GM20000 (cell line): ENCODE results near the gene ERN2.
"Not testable (repeated sequence)": the region's sequence is repeated elsewhere in the genome, so short reads cannot be mapped to it uniquely, and the experiment has no call there.

Experiments
- DNase-seq: peaks from one replicate; pipeline ENCODE4 v3.0.0; 2012; ENCODE audit warnings: low spot score
- TF ChIP-seq, protein P1 (sequence below): IDR thresholded peaks from 2 replicates; pipeline ENCODE4 v1.5.1; 2012; ENCODE audit warnings: mild to moderate bottlenecking, control low read depth; ENCODE audit errors: extremely low read depth, missing control alignments

ERN2 gene

DNA sequence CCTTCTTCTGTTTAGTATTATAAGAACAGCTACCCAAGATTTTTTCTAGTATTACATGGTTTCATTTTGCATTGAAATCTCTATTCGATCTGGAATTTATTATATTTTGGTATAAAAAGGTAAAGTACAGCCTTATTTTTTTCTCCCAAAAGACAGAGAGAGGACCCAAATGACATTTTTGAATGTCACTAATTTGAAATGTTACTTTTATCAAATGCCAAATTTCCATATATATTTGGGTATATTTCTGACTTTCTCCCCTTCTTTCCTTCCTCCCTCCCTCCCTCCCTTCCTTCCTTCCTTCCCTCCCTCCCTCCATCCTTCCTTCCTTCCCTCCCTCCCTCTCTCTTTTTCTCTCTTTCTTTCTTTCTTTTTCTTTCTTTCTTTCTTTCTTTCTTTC is 35.6 kb upstream of the ERN2 start:
- no peak for DNase-seq
- TF ChIP-seq, protein P1, sequence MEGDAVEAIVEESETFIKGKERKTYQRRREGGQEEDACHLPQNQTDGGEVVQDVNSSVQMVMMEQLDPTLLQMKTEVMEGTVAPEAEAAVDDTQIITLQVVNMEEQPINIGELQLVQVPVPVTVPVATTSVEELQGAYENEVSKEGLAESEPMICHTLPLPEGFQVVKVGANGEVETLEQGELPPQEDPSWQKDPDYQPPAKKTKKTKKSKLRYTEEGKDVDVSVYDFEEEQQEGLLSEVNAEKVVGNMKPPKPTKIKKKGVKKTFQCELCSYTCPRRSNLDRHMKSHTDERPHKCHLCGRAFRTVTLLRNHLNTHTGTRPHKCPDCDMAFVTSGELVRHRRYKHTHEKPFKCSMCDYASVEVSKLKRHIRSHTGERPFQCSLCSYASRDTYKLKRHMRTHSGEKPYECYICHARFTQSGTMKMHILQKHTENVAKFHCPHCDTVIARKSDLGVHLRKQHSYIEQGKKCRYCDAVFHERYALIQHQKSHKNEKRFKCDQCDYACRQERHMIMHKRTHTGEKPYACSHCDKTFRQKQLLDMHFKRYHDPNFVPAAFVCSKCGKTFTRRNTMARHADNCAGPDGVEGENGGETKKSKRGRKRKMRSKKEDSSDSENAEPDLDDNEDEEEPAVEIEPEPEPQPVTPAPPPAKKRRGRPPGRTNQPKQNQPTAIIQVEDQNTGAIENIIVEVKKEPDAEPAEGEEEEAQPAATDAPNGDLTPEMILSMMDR = no peak

DNA sequence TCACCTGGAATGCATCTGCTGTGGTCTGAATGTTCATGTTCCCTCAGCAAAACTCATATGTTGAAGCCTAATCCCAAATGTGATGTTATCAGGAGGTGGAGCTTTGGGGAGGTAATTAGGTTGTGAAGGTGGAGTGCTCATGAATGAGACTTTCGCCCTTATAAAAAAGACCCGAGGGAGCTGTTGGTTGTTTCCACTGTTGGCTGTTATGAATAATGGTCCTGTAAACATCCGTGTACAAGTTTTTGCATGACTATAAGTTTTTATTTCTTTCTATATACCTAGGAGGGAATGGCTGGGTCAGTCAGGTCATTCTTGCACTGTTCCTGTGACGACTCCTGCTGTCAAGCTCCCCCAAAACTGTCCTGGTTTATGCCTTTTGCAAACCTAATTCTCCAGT is 32.2 kb upstream of the ERN2 start:
- no peak for DNase-seq
- TF ChIP-seq, protein P1 = no peak

DNA sequence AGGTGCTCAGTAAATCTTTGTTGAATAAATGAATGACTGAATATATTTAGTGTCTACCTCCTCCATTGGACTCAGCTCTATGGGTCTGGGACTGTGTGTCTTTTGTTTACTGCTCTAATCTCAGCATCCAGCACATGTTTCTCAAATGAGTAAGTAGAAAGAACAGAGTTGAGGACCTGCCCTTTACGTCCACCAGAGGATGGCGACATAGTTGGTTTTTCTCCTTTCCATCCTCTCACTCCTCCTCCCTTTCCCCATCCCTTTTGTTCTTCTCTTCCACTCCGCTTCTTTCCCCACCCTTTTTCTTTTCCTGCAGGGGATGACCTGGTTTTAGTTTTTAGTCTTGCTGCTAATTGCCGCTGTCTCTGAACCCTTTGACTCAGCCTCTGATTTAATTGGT is 29.7 kb upstream of the ERN2 start:
- TF ChIP-seq, protein P1 = no peak
- DNase-seq = no peak

DNA sequence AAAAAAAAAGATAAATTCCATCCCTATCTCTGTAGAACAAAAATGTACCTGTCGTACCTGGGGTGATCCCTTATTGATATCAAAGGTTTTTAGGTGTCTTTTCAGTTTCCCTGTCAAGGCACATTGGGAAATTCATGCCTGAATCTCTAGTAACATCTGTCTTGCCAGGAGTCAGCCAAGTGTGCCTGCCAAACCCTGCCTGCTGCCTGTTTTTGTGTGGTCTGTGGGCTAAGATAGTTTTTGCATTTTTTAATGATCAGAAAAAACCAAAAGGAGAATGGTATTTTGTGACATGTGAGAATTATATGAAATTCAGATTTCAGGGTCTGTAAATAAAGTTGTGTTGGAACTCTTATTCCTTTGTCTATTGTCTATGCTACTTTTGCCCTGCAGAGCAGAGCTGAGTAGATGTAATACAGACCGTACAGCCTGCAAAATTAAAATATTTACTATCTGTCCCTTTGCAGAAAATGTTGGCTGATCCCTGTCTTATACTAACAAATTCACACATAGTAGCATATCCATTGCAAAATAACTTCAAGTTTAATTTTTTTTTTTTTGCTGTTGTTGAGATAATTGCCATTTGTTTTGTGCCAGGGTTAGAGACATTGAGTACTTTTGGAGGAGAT is 28.8 kb upstream of the ERN2 start:
- TF ChIP-seq, protein P1 = no peak

DNA sequence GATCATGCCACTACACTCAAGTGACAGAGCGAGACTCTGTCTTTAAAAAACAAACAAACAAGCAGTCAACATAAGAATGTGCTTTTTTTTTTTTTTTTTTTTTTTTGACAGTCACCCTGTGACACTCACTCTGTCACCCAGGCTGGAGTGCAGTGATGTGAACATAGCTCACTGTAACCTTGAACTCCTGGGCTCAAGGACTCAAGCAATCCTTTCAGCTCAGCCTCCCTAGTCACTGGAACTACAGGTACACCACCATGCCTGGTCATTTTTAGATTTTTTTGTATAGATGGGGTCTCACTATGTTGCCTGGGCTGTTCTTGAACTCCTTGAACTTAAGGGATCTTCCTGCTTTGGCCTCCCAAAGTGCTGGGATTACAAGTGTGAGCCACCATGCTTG is 26.5 kb upstream of the ERN2 start:
- no peak for DNase-seq
- TF ChIP-seq, protein P1 = no peak

More for the DNA sequence above, 28.8 kb upstream of the ERN2 start:
- DNase-seq = no peak

DNA sequence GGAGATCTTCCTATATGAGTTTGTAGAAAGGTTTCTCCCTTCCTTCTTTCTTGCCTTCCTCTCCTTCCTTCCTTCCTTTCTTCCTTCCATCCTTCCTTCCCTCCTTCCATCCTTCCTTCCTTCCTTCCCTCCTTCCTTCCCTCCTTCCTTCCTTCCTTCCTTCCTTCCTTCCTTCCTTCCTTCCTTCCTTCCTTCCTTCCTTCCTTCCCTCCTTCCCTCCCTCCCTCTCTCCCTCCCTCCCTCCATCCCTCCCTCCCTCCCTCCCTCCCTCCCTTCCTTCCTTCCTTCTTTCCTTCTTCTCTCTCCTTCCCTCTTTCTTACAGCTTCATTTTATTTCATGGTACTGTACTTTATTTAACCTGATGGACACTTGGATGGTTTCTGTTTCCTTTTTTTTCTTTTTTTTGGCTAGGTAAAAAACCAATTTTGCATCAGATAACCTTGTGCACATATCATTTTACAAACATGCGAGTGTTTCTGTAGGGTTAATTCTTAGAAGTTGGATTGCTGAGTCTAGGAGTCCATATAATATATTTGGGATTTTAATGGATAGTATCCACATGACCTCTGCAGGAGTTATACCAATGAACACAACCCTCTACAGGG is 24.5 kb upstream of the ERN2 start:
- not testable (repeated sequence) for DNase-seq

DNA sequence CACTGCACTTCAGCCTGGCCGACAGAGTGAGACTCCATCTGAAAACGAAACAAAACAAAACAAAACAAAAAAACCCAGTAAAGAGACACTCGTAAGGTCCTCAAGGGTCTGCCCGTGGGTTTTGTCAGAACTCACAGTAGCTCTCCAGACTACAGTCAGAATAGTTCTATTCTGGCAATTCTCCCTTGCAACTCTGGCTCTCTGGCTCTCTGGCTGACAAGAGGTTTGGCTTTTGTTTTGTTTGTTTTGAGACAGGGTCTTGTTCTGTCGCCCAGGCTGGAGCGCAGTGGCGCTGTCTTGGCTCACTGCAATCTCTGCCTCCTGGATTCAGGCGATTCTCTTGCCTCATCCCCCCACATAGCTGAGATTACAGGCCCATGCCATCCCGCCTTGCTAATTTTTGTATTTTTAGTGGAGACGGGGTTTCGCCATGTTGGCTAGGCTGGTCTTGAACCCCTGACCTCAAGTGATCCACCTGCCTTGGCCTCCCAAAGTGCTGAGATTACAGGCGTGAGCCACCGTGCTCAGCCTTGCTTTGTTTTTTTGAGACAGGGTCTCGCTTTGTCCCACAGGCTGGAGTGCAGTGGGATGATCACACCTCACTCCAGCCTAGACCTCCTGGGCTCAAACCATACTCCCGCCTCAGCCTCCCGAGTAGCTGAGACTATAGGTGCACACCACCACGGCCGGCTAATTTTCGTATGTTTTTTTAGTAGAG is 21.3 kb upstream of the ERN2 start:
- DNase-seq = no peak
- TF ChIP-seq, protein P1 = no peak
